ENCODE data around the gene ANKRD40.
"Not testable (repeated sequence)": the region's sequence is repeated elsewhere in the genome, so short reads cannot be mapped to it uniquely, and the experiment has no call there.

ANKRD40 gene

GRCh38 chr17:50687200-50688066 lies 20.3 kb downstream of the ANKRD40 start:
- no peak for DNase-seq (ENCODE audit: extremely low read depth in 1 of 2, low read depth in 1 of 2)

GRCh38 chr17:50686494-50687199 lies 21.1 kb downstream of the ANKRD40 start:
- DNase-seq (ENCODE audit: extremely low read depth in 1 of 2, low read depth in 1 of 2), result no peak

GRCh38 chr17:50685691-50686493 lies 21.8 kb downstream of the ANKRD40 start:
- DNase-seq (ENCODE audit: extremely low read depth in 1 of 2, low read depth in 1 of 2), result no peak

DNA sequence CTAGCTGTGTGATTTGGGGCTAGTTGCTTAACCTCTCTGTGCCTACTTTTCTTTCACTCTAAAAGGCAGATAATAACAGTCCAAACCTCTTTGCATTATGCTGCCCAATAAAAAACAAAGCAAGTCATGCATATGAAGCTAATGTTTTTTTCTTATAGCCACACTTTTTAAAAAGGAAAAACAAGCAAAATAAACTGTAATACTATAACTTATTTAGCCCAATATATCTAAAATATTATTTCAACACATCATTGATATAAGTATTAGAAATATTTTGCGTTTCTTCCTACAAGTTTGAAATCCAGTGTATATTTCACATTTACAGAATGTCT lies 22.4 kb downstream of the ANKRD40 start:
- DNase-seq (ENCODE audit: extremely low read depth in 1 of 2, low read depth in 1 of 2), result no peak

DNA sequence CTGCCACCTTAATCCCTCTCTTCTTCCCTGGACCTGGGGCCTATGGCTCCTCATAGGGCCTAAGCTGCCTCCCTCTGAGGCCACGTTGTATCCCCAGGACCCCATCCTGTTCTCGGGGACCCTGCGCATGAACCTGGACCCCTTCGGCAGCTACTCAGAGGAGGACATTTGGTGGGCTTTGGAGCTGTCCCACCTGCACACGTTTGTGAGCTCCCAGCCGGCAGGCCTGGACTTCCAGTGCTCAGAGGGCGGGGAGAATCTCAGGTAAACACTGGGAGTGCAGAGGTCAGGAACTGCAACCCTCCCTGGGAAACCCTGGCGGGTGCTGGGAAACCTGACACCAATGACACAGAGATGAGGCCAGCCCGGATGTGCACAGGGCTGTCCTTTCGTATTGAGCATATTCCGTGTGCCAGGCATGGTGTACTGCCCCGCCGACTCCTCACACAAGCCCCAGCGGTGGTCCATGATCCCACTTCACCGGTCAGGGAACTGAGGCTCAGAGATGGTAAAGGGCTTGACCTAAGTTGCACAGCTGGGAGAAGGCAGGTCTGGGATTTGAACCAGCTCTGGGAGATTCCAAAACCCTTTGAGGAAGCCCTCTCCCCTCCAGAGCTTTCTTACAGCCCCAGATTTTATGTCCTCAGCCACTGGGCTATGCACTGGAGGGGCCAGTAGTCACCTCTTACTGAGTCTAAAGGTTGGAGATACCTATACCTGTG lies 22.9 kb downstream of the ANKRD40 start:
- no peak for DNase-seq (ENCODE audit: extremely low read depth in 1 of 2, low read depth in 1 of 2)

- DNase-seq (ENCODE audit: extremely low read depth in 1 of 2, low read depth in 1 of 2), result no peak
These were observed 23.5 kb downstream of the ANKRD40 start for GRCh38 chr17:50684288-50684611.

DNA sequence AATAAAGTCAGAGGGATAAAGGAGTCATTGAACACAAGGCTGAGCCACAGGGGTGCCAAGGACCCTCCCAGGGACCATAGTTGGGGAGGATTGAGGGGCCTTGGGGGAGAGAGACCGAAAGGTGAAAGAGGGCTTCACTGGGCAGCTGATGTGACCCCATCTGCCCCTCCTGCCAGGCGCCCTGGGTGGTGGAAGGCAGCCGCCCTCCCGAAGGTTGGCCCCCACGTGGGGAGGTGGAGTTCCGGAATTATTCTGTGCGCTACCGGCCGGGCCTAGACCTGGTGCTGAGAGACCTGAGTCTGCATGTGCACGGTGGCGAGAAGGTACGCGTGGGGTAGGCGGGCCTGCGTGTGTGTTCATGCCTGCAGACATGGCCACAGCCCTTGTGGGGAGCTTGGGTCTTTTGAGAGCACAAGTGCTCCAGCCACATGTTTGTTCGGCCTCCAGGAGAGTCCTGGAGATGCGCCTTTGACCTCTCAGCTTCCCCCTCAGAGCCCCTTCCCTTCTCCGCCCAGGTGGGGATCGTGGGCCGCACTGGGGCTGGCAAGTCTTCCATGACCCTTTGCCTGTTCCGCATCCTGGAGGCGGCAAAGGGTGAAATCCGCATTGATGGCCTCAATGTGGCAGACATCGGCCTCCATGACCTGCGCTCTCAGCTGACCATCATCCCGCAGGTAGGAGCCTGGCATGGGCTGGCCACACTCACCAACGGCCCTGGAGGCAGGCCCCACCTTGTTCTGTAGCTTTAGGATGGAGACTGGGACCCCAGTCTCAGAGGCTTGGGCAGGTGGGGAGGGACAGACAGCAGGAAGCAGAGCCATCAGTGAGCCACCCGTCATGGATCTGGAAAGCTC lies 24.1 kb downstream of the ANKRD40 start:
- no peak for DNase-seq (ENCODE audit: extremely low read depth in 1 of 2, low read depth in 1 of 2)

DNA sequence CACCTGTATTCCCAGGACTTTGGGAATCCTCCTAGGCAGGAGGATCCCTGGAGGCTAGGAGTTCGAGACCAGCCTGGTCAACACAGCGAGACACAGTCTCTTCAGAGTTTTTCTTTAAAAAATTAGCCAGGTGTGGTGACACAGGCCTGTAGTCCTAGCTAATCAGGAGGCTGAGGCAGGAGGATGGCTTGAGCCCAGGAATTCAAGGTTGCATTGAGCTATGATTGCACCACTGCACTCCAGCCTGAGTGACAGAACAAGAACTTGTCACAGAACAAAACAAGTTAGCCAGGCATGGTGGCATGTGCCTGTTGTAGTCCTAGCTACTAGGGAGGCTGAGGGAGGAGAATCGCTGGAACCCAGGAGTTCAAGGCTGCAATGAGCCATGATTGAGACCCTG lies 24.8 kb downstream of the ANKRD40 start:
- DNase-seq (ENCODE audit: extremely low read depth in 1 of 2, low read depth in 1 of 2), result no peak

GRCh38 chr17:50682441-50682840 lies 25.3 kb downstream of the ANKRD40 start:
- DNase-seq (ENCODE audit: extremely low read depth in 1 of 2, low read depth in 1 of 2), result no peak

DNA sequence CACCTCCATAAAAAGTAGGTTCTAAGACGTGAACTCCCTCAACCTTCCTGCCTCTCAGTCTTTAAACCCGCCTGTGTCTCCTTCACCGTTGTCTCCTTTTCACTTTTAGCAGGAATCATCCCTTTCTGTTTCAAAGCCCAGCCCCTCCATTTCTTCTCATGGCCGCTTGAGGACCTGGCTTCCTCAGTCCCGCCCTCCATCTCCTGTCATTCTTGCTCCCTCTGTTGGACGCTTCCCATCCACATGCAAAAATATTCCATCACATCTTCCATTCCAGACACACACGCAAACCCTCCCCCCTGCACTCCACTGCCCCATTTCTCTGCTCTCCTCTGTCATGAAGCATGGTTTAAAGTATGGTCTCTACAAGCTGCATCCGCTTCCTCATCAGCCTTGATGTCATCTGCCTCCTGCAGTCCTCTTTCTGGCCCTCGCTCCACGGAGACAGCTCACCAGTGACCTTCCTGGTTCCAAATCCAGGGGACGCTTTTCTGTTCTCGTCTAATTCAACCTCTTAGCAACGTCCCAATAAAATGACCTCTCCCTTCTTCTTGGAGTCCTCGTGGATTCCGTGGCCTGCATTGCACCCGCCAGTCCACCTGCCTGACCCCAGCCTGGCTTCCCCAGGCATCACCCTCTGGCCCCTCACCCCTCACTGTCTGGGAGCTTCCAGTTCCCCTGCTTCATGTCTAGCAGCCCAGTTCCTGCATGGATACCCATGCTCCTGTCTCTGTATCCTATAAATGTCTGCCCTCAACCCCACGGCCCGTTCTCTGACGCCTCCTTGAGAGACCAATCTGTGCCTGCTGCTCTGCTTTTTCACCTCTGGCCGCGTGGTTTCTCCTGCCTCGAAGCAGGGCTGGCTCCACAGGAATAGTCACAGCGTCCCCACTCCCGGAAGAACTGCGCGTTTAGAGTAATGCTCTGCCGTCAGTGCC lies 26.2 kb downstream of the ANKRD40 start:
- no peak for DNase-seq (ENCODE audit: extremely low read depth in 1 of 2, low read depth in 1 of 2)

- DNase-seq (ENCODE audit: extremely low read depth in 1 of 2, low read depth in 1 of 2), result not testable (repeated sequence)
These were observed 27.0 kb downstream of the ANKRD40 start for GRCh38 chr17:50680543-50681262.

GRCh38 chr17:50680126-50680525 lies 27.6 kb downstream of the ANKRD40 start:
- DNase-seq (ENCODE audit: extremely low read depth in 1 of 2, low read depth in 1 of 2), result no peak

- DNase-seq (ENCODE audit: extremely low read depth in 1 of 2, low read depth in 1 of 2), result no peak
These were observed 28.6 kb downstream of the ANKRD40 start for GRCh38 chr17:50679008-50679544.

- no peak for DNase-seq (ENCODE audit: extremely low read depth in 1 of 2, low read depth in 1 of 2)
These were observed 29.8 kb downstream of the ANKRD40 start for GRCh38 chr17:50677851-50678375.

DNA sequence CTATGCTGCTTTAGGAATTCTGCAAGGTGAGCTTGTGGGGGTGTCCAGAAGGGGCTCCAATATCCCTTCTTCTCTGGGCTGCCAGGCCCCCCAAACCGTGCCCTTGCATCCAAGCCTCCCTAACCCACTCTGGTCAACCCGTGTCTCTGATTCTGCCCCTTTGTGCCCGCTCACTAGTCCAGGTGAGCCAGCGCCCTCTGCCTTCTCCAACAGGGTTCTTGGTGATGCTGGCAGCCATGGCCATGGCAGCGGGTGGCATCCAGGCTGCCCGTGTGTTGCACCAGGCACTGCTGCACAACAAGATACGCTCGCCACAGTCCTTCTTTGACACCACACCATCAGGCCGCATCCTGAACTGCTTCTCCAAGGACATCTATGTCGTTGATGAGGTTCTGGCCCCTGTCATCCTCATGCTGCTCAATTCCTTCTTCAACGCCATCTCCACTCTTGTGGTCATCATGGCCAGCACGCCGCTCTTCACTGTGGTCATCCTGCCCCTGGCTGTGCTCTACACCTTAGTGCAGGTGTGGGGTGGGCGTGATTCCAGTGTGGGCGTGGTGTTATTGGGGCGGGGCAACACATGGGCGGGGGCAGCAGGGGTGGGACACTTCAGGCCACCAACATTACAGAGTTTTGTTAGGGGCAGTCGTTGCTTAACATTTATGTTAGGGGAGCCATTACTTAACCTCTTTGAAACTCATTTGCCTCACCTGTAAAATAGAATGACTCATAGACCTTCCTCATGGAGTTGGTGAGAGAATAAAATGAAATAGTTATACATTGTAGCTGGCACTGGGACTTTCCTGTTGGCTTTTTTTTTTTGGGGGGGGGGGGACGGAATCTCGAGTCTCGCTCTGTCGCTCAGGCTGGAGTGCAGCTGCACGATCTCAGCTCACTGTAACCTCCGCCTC lies 31.4 kb downstream of the ANKRD40 start:
- no peak for DNase-seq (ENCODE audit: extremely low read depth in 1 of 2, low read depth in 1 of 2)

DNA sequence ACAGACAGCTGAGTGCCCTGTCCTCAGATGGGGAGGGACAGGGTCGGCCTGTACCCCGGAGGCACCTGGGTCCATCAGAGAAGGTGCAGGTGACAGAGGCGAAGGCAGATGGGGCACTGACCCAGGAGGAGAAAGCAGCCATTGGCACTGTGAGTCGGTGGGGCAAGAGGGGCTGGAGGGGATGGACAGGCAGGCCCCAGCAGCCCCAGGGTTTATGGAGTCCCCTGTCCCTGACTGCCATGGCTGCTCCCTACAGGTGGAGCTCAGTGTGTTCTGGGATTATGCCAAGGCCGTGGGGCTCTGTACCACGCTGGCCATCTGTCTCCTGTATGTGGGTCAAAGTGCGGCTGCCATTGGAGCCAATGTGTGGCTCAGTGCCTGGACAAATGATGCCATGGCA lies 32.1 kb downstream of the ANKRD40 start:
- DNase-seq (ENCODE audit: extremely low read depth in 1 of 2, low read depth in 1 of 2), result no peak

- no peak for DNase-seq (ENCODE audit: extremely low read depth in 1 of 2, low read depth in 1 of 2)
These were observed 32.5 kb downstream of the ANKRD40 start for GRCh38 chr17:50675190-50675589.
